ENCODE data around the gene EEF2. TPM values are rescaled to one million over a fixed set of nuclear protein-coding genes. Genes with fewer than 3 reads are reported as not detected.

The EEF2 gene
- total RNA-seq, 1 experiment from 2014 or later: 1,124 TPM

GRCh38 chr19:3936506-3937442 lies 48.5 kb downstream of the EEF2 start:
- intact Hi-C loops (cut with micrococcal nuclease): no loop called here
- no peak for TF ChIP-seq EZH2 (IDR thresholded peaks at IDR 0.05; ENCODE audit: low read length, unreplicated experiment)
- TF ChIP-seq, protein P1, sequence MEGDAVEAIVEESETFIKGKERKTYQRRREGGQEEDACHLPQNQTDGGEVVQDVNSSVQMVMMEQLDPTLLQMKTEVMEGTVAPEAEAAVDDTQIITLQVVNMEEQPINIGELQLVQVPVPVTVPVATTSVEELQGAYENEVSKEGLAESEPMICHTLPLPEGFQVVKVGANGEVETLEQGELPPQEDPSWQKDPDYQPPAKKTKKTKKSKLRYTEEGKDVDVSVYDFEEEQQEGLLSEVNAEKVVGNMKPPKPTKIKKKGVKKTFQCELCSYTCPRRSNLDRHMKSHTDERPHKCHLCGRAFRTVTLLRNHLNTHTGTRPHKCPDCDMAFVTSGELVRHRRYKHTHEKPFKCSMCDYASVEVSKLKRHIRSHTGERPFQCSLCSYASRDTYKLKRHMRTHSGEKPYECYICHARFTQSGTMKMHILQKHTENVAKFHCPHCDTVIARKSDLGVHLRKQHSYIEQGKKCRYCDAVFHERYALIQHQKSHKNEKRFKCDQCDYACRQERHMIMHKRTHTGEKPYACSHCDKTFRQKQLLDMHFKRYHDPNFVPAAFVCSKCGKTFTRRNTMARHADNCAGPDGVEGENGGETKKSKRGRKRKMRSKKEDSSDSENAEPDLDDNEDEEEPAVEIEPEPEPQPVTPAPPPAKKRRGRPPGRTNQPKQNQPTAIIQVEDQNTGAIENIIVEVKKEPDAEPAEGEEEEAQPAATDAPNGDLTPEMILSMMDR (conservative IDR thresholded peaks at IDR 0.05; ENCODE audit: low read depth, low read length): no peak
- TF ChIP-seq EZH2phosphoT487 (IDR thresholded peaks at IDR 0.05; ENCODE audit: borderline replicate concordance, low read length): no peak

DNA sequence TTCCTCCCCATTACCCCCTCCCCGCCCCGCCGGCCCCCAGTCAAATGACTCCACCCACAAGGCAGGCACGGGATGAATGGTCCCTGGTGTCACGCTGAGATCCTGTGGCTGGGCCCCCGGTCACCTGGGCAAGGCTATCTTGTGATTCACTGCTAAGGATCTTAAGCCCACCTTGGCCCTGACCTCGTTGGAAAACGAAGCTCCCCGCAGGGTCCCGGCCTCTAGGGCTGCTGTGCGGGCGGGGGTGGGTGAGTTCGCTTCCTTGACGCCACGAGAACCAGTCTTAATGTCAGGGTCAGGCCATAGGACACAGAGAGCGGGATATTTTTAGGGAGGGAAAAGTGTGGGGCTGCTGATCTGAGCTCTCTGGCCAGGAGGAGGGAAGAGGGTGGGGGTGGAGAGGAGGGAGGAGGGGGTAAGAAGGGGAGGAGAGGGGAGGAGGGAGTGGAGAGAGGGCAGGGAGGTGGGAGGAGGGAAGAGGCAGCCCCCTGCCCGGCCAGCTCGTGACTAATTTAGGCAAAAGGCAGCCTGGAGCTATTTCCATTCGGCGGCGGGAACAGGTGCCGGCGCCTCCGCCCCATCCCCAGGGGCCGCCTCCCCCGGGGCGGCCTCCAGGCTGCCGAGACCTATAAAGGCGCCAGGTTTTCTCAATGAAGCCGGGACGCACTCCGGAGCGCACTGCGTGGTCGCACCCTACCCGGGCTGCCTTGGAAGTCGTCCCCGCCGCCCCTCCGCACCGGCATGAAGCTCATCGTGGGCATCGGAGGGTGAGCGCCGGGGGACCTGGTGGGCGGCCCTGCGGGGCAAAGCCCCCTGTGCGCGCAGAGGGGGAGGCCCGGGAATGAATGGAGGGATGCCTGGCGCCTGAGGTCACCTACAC lies 52.1 kb downstream of the EEF2 start, which contains the start of gene NMRK2:
Gene NMRK2 (plus strand): TSS at position 139 of the 880 bp plus-strand sequence. CDS start 603 bp downstream, at position 742.
- Histone ChIP-seq H3K4me2 (ENCODE audit: low read length) (no peak within 1 kb of the TSS), H3K9ac (ENCODE audit: low read length) (no peak within 1 kb of the TSS), H3K4me1 (ENCODE audit: insufficient read depth, low read length) (no peaks in the 10 kb centered on the region), H2AFZ (ENCODE audit: low read length) (no peak within 1 kb of the TSS), H3F3A (ENCODE audit: low read length, unreplicated experiment) (no peaks in the 10 kb centered on the region), H3K27me3 (ENCODE audit: low read length) (no peaks in the 10 kb centered on the region), H3K27ac (ENCODE audit: low read length) (no peak within 1 kb of the TSS), H4K20me1 (ENCODE audit: low read length) (no peaks in the 10 kb centered on the region), H3K36me3 (ENCODE audit: low read depth, low read length) (no peaks in the 10 kb centered on the region), H3K9me2 (replicated peaks; ENCODE audit: low read length) (no peaks in the 10 kb centered on the region), H3K79me2 (ENCODE audit: low read length) (no peaks in the 10 kb centered on the region), H3K4me3 (ENCODE audit: low read length) (no peak within 1 kb of the TSS), H3K9me3 (ENCODE audit: low read length) (no peaks in the 10 kb centered on the region)
- ATAC-seq (no peak), DNase-seq (no peak)
- CTCF ChIA-PET: no interaction called here
- intact Hi-C loops (cut with micrococcal nuclease): no loop called here
- POLR2A ChIA-PET (ENCODE audit: unreplicated experiment): no interaction called here
- no TSS peak for BruUV-seq (replicated peaks)
- TF ChIP-seq, protein P1 (conservative IDR thresholded peaks at IDR 0.05; ENCODE audit: low read depth, low read length): no peak
- TF ChIP-seq EZH2phosphoT487 (IDR thresholded peaks at IDR 0.05; ENCODE audit: borderline replicate concordance, low read length): no peak
- no peak for TF ChIP-seq EZH2 (IDR thresholded peaks at IDR 0.05; ENCODE audit: low read length, unreplicated experiment)

More at GRCh38 chr19:3936506-3937442, 48.5 kb downstream of the EEF2 start:
- H4K20me1 ChIP-seq (ENCODE audit: low read length): no peaks in the 10 kb centered on the region
- no peak overlapping the region for H3K9ac ChIP-seq (ENCODE audit: low read length)
- ChIA-PET POLR2A (ENCODE audit: unreplicated experiment) (no interaction called here), CTCF (no interaction called here)
- no peak overlapping the region for H3K4me2 ChIP-seq (ENCODE audit: low read length)
- no peaks in the 10 kb centered on the region for H3F3A ChIP-seq (ENCODE audit: low read length, unreplicated experiment)
- H3K36me3 ChIP-seq (ENCODE audit: low read depth, low read length): no peaks in the 10 kb centered on the region
- no peaks in the 10 kb centered on the region for H3K9me2 ChIP-seq (replicated peaks; ENCODE audit: low read length)
- ATAC-seq (no peak), DNase-seq (no peak)
- no peaks in the 10 kb centered on the region for H3K9me3 ChIP-seq (ENCODE audit: low read length)
- no peak overlapping the region for H3K27ac ChIP-seq (ENCODE audit: low read length)
- H2AFZ ChIP-seq (ENCODE audit: low read length): no peak overlapping the region
- no TSS peak for BruUV-seq (replicated peaks)
- H3K27me3 ChIP-seq (ENCODE audit: low read length): no peaks in the 10 kb centered on the region
- H3K4me3 ChIP-seq (ENCODE audit: low read length): no peak overlapping the region
- no peaks in the 10 kb centered on the region for H3K4me1 ChIP-seq (ENCODE audit: insufficient read depth, low read length)
- H3K79me2 ChIP-seq (ENCODE audit: low read length): no peaks in the 10 kb centered on the region

Data from PC-3 (cell line).